Kidney tubule cell (primary cell): ENCODE data around the gene PLXNA2.

Experiments used
- DNase-seq: peaks from one replicate; pipeline ENCODE4 v3.0.0-alpha.2; 2018; ENCODE audit warnings: low spot score

PLXNA2 gene

DNA sequence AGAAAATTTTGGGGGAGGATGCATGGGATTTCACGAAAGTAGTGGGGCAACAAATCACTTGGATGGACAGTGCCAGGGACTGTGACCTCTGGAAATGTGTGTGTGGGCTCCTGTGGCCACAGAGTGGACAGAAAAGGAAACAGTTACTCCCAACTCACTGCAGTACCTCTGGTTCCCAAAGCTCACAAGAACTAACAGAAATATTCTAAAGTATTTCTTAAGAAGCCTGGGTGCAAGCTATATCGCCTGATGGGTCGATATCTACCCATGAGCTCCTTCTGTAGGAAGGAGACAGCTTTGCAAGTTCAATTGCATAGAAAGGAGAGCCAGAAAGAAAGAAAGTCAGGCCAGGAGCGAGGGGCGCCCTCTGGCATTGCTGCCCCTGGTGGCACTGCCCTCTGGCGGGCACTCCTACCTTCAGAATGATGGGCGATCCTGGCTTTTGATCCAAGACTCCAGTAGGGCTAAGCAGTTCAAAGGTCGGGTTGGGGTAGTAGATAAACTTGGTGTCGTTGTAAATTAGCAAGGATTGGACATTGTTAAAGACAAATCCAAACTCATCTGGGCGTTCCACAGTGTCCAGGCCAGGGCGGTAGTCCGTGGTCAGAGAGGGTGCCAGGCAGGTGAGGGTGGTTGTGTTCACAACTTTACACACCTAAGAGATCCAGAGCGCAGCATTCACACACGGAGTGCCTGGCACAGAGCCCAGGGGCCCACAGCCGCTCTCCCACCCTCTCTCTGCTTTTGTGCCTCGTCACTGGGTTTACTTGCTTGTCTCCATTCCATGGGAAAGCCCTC lies 198.5 kb downstream of the PLXNA2 start:
- peak; percentile 13 for DNase-seq

DNA sequence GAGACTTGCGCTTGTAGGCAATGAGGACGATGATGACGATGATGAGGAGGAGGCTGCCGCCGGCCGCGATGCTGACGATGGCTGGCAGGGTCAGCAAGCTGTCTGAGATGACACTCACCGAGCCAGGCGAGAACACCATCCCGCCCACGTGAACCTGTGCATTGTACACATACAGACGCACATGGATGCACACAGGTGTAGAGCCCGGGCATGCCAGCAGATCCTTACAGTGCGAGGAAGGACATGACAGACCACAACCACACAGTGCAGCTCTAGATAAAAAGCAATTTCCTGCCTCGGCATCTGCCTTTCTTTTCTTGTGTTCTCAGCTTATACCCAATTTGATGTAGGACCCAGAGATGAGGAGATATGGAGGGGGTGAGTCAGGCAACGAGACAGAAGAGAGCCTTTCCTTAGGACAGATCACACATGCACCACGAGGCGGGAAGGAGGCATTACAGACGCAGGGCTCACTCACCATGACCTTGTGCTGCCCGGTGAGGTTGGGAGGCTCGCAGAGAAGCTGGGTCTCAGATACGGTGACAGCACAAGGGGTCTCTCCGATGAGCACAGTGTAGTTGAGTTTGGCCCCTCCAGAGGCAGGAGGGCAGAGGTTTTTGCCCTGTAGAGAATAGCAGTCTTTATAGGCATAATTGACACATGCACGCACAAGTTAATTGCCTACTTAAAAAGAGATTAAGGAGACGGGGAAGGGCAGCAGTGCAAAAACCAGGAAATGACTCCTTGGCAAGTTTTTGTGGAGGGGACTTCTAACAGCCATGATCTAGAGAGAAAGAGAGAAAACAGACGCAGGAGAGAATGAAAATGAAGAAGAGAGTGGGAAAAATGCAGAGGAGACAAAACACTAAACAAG lies 199.4 kb downstream of the PLXNA2 start:
- DNase-seq: no peak

- no peak for DNase-seq
Observed at GRCh38 chr1:208043691-208044181, 200.4 kb downstream of the PLXNA2 start.

- no peak for DNase-seq
Observed at GRCh38 chr1:208042868-208043267, 201.3 kb downstream of the PLXNA2 start.

DNA sequence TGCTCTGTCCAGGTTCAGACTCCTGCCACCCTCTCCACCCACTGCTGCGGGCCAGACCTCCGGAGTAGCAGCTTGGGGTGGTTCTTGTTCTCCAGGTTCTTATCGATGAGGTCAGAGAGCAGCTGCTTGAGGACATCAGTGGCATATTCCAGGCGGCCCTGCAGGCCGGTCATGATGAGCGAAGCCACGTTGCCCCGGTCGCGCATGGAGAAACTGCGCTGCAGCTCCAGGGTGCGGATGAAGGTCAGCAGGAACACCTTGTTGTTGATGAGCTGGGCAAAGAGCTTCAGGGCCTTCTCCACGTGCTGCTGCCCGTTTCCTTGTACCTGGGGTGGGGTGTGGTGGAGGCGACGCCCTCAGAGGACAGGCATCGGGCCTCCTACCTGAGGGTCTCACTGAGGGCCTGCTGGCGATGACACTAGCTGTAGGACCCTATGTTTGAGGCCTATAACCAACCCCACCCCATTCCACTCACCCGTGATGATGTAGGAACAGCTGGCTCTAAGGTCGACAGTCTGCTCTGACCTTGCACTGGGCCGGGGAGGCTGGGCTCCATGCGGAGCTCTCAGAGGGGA lies 202.1 kb downstream of the PLXNA2 start:
- no peak for DNase-seq

DNA sequence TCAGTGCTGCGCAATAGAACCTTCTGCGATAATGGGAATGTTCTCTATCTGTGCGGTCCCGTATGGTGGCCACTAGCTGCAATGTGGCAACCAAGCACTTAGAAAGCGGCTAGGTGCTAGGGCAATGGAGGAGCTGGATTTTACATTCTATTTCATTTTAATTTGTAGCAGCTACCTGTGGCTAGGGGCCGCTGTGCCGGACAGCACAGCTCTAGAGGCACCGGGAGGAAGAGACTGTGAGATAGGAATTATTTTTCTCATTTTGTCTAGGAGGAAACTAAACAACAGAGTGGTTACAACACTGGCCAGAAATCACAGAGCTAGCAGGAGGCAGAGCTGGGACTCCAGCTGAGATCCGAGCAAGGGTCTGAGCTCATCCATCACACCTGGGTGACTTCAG lies 202.7 kb downstream of the PLXNA2 start:
- DNase-seq: no peak

DNA sequence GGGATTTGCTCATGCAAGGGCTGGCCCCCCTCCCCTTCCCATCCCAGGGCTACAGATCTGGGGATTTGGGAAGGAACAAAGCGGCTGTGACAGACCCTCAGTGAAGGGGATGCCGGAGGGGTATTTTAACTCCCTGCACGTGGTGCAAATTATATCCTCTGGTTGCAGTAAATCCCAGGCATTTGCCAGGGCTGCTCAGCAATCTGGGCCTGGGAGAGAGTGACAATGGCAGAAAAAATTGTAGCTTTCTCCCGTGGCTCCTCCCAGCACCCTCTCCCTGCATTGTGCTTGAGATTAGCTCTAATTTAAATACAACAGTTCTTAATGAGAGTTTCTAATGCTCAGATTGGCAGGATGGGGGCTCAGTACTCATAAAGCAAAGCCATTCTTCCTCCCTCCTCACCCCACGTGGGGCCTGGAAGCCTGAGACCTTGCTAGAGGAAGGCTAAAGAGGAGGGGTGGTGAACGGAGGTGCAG lies 203.3 kb downstream of the PLXNA2 start:
- DNase-seq: no peak

DNA sequence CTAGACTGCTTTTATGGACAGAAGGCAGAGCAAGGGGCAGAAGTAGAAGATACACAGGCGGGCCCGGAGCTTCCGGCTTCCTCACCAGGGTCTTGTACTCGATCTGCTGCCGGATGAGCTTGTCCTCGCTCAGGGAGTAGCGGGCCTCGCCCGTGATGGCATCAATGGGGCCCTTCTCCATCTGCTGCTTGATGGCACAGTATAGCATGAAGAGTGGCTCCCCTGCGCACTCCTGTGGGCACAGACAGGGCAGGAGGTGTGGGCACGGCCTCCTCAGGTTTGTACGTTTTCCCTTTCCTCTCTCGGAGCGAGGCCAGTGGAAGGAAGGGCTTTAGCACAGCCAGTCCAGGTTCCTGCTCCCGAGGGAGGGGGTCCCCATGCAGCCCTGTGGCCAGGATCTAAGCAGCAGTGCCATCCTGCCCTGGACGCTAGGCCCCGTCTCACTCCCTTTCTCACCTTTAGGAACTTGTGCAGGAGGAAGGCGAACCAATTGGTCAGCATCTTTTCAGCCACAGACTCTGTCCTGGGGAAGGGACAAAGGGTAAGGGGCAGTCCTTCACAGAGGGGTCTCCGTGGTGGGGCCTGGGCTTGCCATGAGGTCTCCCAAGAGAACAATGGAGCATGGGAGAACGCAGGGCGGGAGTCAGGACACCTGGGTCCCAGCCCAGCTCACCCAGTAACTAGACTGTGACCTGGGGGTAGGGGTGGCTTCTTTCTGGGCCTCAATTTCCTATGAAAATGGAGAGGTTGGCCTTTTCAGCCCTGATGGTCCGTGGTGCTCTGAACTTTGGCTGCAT lies 204.4 kb downstream of the PLXNA2 start:
- DNase-seq: no peak

DNA sequence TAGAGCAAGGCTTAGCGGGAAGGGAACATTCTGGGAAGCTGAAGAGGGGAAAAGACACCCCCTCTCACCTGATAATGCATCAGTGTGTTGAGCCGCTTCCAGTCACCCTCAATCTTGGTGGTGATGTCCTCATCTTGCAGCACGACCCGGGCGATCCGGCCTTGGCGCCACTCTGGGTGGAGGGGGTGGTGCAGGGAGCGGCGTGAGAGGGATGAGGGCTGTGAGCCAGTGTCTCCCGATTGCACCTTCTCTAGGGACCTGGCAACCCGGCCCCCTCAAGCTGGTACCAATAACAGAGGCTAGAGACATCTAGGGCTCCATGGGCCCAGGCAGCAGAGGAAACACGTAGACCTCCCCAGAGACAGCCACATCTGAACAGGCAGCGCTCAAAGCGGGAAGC lies 205.9 kb downstream of the PLXNA2 start:
- no peak for DNase-seq

GRCh38 chr1:208036918-208037766 lies 207.0 kb downstream of the PLXNA2 start:
- no peak for DNase-seq

DNA sequence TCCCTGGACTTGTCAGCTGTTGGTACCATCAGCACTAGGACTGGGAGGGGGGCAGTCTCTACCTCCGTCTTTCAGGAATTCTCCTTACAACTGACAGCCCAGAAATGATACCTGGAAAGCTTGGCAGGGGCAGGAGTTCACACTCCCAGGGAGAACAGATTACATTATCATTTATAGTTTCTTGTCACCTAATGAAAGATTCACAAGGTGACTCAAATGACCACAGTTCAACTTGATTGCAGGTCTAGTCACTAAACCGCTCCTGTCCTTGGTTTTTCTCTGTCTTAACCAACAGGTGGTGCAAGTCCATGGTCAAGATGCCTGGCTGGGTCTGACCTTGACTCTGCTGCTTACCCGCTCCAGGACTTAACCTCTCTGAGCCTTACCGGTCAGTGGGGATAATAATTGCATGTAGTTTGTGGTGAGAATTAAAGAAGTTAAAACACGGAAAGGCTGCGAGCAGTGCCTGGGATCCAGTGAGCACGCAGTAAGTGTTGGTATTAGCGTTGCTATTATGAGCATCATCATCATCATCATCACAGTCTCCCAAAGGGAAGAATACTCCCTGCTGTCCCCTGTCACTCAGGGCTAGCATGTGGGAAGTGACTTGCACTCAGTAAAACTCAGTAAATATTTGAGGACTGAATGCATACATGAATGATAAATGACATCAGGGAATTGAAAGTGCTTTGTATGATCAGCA lies 207.9 kb downstream of the PLXNA2 start:
- DNase-seq: peak; percentile 52

- no peak for DNase-seq
Observed at GRCh38 chr1:208034135-208034534, 210.0 kb downstream of the PLXNA2 start.

GRCh38 chr1:208033236-208033635 lies 210.9 kb downstream of the PLXNA2 start:
- no peak for DNase-seq

DNA sequence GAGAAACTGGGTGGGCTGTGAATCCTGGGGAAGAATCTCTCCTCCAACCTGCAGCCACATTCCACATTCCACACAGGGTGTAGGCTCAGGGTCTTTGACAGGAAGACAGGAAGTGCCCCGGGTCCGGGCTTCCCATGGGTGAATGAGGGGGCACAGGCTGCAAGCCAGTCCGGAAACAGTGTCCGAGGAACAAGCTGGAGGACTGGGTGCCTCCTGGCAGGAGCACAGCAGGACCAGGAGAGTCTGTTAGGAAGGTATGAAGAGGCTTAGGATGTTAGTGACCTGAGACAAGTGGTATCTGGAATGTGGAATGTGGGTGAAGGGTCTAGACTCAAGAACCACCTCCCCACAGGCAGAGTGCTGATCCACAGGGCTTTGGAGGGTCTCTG lies 212.3 kb downstream of the PLXNA2 start:
- no peak for DNase-seq

GRCh38 chr1:208031316-208031931 lies 212.8 kb downstream of the PLXNA2 start:
- DNase-seq: no peak

DNA sequence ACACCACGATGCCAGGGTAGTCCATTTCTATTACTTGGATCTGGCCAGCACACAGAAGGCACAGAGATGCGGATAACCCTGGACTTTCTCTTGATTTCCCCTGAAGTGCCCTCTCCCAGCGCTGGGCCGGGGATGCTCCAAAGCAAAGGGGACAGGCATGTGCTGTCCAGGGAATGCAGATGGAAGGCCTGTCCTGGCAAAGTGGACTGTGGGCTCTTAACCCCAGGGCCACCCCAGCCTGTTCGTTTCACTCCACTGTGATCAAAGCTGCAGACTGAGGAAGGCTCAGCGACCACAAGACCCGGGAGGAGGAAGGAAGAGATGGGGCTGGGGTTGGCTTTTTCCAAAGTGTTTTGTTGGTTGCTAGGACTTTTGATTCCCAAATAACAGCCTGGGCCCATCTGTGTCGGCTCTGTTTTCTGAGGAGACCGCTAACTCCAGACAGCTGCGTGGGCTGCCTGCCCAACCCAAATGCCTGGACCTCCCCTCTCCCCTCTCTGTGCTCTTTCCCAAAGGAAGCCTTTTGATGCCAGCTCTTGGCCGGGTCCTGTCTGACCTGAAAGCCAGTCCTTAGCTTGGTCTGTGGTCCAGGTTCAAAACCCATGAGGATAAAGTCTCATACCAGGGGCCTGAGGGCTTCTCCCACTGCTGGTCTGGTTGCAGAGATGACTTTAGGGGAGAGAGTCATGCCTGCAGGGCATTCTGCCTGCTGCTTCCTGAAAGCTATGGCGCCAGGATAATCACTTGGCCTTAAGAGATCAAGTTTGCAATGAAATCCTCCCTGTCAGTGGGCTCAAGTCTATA lies 213.7 kb downstream of the PLXNA2 start:
- no peak for DNase-seq

DNA sequence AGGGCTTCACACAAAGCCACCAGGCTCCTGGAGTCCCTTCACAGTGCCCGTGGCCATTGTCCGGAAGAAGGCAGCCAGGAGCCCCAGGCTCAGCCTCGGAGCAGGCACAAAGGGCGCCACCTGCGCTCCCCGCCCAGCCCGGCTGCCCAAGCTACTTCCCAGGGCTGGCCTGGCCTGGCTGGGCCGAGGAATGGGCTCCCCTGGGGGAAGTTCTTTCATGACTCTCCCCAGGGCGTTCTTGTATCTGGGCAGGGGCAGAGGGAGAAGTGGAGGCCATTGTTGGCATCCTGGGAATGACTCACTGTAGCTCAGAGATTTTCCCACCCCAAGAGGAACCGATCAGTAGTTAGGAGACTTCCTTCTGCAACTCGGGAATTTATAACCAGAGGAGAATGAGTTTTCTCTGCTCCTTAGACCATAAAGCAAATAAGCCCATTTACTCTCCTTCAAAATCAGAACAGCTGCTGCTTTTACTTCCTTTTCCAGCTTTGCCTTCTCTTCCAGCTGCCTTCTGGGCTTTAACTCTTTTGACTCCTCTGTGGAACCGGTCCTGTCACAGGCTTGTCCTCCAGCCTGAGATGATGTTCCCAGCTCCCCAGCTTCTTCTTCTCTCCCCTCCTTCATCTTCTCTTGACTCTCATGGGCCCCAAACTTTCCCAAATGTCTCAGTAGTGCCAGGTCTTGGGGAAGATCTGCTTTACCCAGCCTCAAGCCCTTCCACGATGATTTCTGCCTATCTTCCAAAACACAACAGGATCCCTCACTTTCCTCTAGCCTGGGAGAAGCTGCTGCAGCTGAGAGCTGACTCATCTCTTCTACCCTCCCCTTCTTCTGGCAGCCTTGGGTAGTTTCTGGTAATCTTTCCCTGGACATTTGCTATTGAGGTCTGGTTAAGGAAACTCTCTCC lies 214.6 kb downstream of the PLXNA2 start:
- peak; percentile 57 for DNase-seq

DNA sequence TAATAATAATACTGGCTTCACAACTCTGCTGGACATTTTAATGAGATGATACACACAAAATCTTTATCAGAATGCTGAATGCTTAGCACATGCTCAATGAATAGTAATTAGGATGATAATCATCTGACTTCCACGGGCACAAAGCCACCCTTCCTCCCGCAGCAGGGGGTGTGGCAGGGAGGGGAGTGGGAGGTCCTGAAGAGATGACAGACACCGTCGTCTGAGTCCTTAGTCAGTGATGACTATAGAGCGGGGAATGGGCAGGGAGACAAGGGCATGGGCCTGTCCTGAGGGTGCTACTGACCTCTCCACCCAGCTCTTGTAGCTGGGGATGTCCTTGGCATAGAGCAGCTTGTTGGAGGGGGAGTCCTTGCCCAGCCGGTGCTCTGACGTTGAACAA lies 215.7 kb downstream of the PLXNA2 start:
- DNase-seq: no peak
